HG02571 (cell line): ENCODE results near the gene KSR1.
"Not testable (repeated sequence)": the region's sequence is repeated elsewhere in the genome, so short reads cannot be mapped to it uniquely, and the experiment has no call there.

Source experiments
- ATAC-seq: cut with Tn5 transposase; IDR thresholded peaks from one replicate; pipeline ENCODE4 v1.9.1; 2021; ENCODE audit warnings: mild to moderate bottlenecking, moderate library complexity; ENCODE audit not compliant: unreplicated experiment

Gene KSR1

GRCh38 chr17:27455914-27456680 is at the start of gene KSR1:
TSS of gene KSR1 (plus strand) at chr17:27456448. CDS start at chr17:27456644, 196 bp downstream.
- ATAC-seq: peak; percentile 84

- no peak for ATAC-seq
Observed at GRCh38 chr17:27407916-27408864, 48.1 kb upstream of the KSR1 start.

GRCh38 chr17:27408891-27409290 is 47.4 kb upstream of the KSR1 start:
- ATAC-seq: no peak

GRCh38 chr17:27412158-27412557 is 44.1 kb upstream of the KSR1 start:
- ATAC-seq: not testable (repeated sequence)

- ATAC-seq: no peak
Observed at GRCh38 chr17:27413315-27413714, 42.9 kb upstream of the KSR1 start.

- no peak for ATAC-seq
Observed at GRCh38 chr17:27413792-27414191, 42.5 kb upstream of the KSR1 start.

- no peak for ATAC-seq
Observed at GRCh38 chr17:27414271-27414670, 42.0 kb upstream of the KSR1 start.

- no peak for ATAC-seq
Observed at GRCh38 chr17:27414694-27415093, 41.6 kb upstream of the KSR1 start.

GRCh38 chr17:27415120-27415795 is 41.0 kb upstream of the KSR1 start:
- ATAC-seq: no peak

- ATAC-seq: no peak
Observed at GRCh38 chr17:27417596-27418365, 38.5 kb upstream of the KSR1 start.

GRCh38 chr17:27418366-27418615 is 38.0 kb upstream of the KSR1 start:
- ATAC-seq: no peak

- ATAC-seq: no peak
Observed at GRCh38 chr17:27419156-27419555, 37.1 kb upstream of the KSR1 start.

- no peak for ATAC-seq
Observed at GRCh38 chr17:27420211-27420950, 35.9 kb upstream of the KSR1 start.

- ATAC-seq: no peak
Observed at GRCh38 chr17:27421111-27421510, 35.1 kb upstream of the KSR1 start.

GRCh38 chr17:27421626-27422025 is 34.6 kb upstream of the KSR1 start:
- not testable (repeated sequence) for ATAC-seq

GRCh38 chr17:27422601-27423000 is 33.6 kb upstream of the KSR1 start:
- no peak for ATAC-seq

GRCh38 chr17:27423651-27424050 is 32.6 kb upstream of the KSR1 start:
- ATAC-seq: no peak

GRCh38 chr17:27424516-27424915 is 31.7 kb upstream of the KSR1 start:
- no peak for ATAC-seq

- ATAC-seq: no peak
Observed at GRCh38 chr17:27424941-27425340, 31.3 kb upstream of the KSR1 start.

GRCh38 chr17:27425571-27425970 is 30.7 kb upstream of the KSR1 start:
- not testable (repeated sequence) for ATAC-seq
